ENCODE results near the gene FRMD5. TPM values are rescaled to one million over a fixed set of nuclear protein-coding genes. Genes with fewer than 3 reads are reported as not detected.
A peak's percentile ranks its signal among the peaks of the same experiment; 100 is the strongest.
"Not testable (repeated sequence)": the region's sequence is repeated elsewhere in the genome, so short reads cannot be mapped to it uniquely, and the experiment has no call there.

Gene FRMD5
- total RNA-seq, 1 donor from 2014 or later, result 43.0 TPM

DNA sequence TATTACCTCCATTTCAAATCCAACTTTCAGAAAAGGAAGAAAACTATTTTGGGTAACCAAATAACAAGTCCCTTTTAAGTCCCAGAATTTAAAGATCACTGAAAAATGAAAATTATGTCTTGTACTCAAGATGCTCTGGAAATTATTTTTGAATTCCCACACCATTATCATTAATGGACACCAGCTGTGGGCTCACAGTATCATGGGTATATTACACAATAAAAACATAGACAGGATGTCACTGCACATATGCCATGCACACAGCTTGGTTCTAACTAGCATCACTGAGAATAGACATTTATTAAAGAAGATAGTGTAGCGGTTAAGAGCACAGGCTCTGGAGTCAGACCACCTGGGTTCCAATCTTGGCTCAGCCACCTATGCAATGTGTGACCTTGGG, 130.4 kb downstream of the FRMD5 start:
- DNase-seq (ENCODE audit: missing footprints), result no peak
- ATAC-seq, result no peak
- intact Hi-C loops (cut with DNase I), result loop anchor here (1.0 to 10.0 kb wide), 2 partner anchors 161 to 190 kb away; no protein-coding TSS in a partner anchor

DNA sequence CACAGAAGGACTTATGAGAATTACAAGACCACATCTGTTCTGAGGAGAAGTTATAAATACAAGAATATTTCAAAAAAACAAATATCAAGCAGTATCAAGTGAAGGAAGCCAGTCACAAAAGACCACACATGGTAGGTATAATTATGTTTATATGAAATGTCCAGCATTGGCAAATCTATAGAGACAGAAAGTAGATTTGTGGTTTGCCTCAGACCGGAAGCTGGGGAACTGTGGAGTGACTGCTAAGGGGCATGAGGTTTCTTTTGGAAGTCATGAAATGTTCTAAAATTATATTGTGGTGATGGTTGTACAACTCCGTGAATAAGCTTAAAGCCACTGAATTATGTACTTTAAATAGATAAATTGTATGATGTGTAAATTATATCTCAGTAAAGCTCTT, 136.9 kb downstream of the FRMD5 start:
- DNase-seq (ENCODE audit: missing footprints) (no peak), ATAC-seq (no peak)
- intact Hi-C loops (cut with DNase I), result no loop called here

DNA sequence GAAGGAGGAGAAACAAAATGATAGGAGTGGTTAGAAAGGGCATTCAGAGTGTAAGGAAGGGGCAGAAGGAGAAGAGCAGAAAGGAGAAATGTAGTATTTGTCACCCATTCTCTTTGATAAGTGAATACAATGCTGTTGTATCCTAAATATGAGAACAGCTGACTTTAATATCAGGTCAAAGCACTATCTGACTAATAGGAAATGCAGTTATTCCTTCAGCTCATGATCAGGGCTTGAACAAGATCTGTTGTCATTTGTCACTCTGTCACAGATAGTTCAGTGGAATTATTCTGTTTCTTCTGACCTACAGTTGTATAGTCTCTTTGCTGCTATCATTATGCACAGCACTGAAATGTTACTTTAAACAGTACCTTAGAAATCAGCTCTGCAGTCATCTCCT, 149.4 kb downstream of the FRMD5 start:
- DNase-seq (ENCODE audit: missing footprints), result no peak
- no peak for ATAC-seq
- intact Hi-C loops (cut with DNase I), result loop anchor here (10.0 kb wide), 1 partner anchor 59 kb away; no protein-coding TSS in a partner anchor

DNA sequence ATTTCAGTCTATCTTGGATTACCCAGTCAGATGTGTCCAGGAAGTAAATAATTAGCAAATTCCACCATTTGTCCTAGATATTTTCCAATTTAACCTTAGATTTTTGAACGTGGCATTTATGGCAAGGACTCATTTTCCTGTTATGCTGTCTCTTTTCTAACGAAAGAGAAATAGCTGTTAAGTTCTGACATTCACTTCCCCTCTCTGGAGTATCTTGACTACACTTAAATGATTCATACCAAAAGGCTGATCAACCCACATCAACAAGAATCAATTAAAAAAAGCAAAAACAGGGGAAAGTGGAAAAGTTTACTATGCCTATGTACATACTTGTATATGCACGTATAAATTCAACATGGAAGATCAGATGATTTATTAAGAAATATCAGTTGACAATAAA, 149.9 kb downstream of the FRMD5 start:
- ATAC-seq, result no peak
- intact Hi-C loops (cut with DNase I), result loop anchor here (10.0 kb wide), 1 partner anchor 60 kb away; no protein-coding TSS in a partner anchor

DNA sequence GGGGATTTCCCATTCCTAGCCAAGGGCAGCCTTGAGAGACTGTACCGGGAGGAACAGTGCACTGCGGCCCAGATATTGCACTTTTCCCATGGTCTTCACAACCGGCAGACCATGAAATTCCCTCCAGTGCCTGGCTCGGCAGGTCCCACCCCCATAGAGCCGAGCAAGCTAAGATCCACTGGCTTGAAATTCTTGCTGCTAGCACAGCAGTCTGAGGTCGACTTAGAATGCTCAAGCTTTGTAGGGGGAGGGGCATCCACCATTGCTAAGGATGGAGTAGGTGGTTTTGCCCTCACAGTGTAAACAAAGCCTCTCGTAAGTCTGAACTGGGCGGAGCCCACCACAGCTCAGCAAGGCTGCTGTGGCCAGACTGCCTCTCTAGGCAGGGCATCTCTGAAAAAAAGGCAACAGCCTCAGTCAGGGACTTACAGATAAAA, 156.3 kb downstream of the FRMD5 start:
- intact Hi-C loops (cut with DNase I), result no loop called here
- DNase-seq (ENCODE audit: missing footprints), result no peak
- no peak for ATAC-seq

More for the DNA sequence above, 149.9 kb downstream of the FRMD5 start:
- DNase-seq (ENCODE audit: missing footprints), result no peak

DNA sequence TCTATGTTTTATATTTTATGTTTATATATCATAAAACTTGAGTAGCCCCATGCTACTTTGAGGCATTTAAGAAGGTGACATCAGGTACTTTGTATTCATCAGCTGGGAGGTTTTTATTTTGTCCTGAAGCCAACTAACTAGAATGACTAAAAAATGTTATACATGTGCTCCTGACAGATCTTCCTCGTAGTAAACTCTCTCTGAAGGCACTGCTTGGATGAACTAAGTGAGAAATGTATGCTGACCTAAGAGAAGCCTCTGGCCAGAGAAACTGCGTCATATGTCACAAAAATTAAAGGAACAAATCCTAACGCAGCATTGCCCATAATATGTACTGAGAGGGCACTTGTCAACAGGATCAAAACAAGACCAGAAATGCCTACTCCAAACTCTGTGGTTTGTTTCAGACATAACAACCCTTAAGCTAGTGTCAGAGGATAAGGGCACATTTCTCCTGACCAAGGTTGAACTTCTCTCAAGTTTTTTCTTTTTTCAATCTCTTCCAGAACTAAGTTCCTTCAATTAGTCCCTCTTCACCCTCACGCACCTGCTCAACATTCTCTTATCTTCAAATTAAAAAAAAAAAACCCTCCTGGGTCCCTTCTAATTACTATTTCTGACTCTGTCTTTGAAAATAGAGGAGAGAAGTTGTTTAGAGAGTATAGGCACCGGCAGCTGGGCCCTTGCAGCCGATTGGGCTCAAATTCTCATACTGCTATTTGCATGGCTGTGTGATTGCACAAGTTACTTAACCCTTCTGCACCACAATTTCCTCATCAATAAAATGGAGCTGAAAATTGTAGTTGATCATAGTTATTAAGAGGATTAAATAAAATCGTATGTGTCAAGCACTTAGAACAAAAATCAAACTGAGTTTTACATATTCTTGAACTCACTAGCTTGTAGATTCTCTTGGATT, 159.0 kb downstream of the FRMD5 start:
- intact Hi-C loops (cut with DNase I), result no loop called here
- ATAC-seq (no peak), DNase-seq (ENCODE audit: missing footprints) (no peak)

DNA sequence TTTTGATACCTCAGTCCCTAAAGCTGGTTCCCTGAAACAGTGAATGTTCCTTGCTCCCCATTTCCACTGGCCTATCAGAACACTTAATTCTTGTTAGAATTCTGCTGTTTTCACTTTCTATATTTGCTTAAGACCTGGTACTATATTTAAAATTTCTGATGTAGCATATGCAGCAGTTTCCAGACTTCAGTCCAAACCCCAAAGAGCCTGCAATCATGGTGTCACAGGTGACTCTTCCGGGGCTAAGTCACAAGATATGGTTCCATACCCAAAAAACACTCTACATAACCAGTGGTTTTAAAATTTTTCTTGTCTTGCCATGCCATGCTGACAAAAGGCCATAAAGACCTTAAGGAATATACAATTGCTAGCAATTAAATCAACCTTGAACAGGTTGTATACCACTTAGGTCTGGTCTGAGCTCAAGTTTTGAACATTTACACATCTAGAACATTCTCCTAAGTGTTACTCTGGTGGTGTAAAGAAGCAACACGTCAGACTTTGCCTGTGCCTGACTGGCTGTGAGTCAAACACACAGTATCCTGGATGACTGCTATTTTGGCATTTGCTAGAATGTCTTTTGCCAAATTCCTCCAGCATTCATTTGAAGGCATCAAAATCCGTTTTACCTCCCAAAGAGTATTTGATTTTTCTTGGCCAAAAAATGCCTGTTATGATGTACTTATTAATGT, 160.0 kb downstream of the FRMD5 start:
- DNase-seq (ENCODE audit: missing footprints) (no peak), ATAC-seq (peak; percentile 73)
- intact Hi-C loops (cut with DNase I), result no loop called here

DNA sequence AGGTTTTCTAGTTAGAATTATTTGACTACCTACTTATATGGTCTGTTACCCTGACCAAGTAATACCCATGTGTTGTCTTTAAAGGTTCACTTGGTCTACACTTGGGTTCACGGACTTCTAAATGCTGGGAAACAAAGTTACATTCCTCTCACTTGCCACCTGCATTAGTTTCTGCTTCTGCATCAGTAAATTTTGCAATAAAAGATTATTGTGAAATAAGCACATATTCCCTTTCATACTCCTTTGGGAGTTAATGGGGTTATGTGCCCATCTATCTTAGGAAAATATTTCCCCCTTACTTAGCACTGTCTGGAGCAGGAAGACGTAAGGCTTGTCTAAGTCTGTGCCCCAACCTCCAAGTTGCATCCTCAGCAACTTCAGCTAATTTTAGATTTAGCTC, 160.7 kb downstream of the FRMD5 start:
- ATAC-seq (no peak), DNase-seq (ENCODE audit: missing footprints) (no peak)
- intact Hi-C loops (cut with DNase I), result no loop called here

DNA sequence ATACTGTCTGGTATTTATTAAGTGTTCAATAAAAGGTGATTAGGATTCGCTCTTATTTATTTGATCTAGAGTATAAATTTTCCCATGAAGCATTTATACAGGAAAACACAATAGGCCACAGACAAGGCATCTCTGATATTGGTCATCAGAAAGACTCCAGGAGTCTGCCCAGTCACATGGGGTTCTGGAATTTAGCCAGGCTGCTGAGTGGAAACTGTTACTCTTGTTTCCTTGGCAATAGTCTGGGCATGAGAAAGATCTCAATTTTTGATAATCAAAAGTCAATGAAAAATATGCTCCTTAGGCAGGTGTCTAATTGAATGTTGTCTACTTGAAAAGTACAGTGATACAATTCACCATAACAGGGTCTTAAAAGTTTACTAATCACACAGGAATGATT, 161.2 kb downstream of the FRMD5 start:
- ATAC-seq, result no peak
- DNase-seq (ENCODE audit: missing footprints), result no peak
- intact Hi-C loops (cut with DNase I), result no loop called here

DNA sequence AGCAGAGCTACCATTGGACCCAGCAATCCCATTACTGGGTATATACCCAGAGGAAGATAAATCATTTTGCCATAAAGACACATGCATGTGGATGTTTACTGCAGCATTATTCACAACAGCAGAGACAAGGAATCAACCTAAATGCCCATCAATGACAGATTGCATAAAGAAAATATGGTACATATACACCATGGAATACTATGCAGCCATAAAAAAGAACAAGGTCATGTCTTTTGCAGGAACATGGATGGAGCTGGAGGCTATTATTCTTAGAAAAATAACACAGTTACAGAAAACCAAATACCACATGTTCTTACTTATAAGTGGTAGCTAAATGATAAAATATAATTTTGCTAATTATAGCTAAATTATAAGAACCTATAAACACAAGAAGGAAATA, 162.3 kb downstream of the FRMD5 start:
- DNase-seq (ENCODE audit: missing footprints); intact Hi-C loops (cut with DNase I); ATAC-seq: not testable (repeated sequence)

DNA sequence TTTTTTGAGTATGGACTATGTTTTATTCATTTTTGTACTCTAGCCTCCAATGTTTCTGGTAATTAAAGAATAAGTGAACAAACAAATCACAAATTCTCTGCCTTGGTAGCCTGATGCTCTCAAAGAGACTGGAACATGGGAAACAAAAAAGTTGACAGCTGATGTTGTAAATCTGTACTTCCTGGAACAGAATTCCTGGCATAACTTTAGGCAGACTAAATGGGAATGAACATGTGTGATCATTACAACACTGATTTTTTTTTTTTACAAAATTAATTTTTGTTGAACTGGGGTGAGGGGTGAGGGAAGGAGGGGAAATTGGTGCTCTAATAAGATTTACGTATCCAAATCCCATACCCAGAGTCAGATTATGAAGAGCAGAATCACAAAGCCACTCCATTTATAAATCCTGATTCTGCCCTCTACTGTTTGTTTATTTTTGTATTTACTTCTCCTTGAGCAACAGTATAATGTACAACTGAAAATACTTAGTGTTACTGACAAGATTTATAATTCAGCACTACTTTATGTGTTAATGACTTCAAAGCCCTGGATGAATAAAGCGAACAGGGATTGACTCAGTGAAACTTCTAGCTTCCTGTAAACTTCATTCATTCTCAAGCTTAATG, 165.0 kb downstream of the FRMD5 start:
- ATAC-seq (peak; percentile 28), DNase-seq (ENCODE audit: missing footprints) (no peak)
- intact Hi-C loops (cut with DNase I), result no loop called here

DNA sequence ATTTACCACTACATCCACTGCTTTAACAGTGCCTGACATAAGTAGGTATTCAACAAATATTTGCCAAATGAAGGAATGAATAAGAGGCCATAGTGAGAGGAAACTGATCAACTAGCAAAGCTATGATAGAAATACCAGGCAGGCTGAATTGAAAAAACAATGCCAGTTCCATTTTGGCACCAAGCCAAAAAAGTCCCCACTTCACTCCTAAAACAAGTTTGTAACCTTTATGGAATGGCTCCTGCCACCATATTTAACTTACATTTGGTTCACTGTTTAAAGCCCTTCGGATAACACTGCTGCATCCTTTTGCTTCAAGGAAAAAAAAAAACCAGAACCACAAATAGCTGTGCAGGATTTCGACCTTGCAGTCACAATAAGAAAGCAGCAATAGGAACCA, 166.1 kb downstream of the FRMD5 start:
- no peak for DNase-seq (ENCODE audit: missing footprints)
- no peak for ATAC-seq
- intact Hi-C loops (cut with DNase I), result no loop called here

DNA sequence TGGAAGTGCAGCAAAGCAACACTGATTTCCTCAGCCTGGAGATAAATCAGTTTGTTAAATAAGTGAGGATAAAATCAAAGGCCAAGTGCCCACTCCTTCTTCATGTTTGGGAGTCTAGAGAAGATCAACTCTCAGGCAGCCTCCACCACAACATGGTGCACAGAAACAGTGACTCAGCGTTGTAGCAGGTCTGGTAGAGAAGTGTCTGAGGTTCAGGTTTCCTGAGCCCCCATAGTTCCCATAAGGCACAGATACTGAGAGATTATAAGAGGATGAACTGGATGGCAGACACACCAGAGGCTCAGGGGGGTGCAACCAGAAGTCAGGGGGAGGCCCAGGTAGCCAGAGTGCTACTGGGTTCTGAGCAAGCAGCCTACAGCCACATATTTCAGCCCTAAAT, 166.7 kb downstream of the FRMD5 start:
- no peak for DNase-seq (ENCODE audit: missing footprints)
- ATAC-seq, result no peak
- intact Hi-C loops (cut with DNase I), result no loop called here

DNA sequence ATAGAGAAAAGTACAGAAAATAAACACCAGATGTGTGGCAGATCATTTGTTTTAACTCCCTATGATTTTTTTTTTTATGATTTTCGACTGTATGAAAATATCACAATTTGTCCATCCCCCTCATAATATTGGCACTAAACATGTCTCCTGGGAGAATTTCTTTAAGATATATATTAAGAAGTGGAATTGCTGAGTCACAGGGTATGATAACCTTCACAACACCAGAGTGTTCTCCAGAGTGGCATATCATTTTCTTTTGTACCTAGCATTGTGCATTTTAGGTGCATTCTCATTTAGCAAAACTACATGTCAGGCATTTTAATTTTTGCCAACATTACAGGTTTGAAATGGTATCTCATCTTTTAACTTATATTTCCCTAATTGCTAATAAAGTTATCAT, 170.9 kb downstream of the FRMD5 start:
- intact Hi-C loops (cut with DNase I), result no loop called here
- DNase-seq (ENCODE audit: missing footprints) (no peak), ATAC-seq (no peak)

DNA sequence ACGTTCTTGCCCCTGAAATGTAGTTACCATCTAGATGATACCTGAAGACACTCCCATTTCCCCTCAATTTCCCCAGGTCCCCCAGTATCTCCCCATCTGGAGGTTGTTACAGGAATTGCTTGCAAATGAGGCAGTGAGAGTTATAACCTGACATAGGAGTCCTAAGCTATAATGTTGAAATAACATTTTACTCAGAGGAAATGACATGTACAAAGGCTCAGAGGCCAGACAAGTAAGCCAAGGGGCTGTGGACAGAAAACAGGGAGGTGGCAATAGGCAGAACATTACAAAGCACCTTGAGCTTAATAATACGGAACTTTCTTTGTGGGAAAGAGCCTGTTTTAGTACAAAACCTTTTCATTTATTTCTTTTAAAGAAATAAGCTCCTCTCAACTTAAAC, 171.9 kb downstream of the FRMD5 start:
- intact Hi-C loops (cut with DNase I), result no loop called here

DNA sequence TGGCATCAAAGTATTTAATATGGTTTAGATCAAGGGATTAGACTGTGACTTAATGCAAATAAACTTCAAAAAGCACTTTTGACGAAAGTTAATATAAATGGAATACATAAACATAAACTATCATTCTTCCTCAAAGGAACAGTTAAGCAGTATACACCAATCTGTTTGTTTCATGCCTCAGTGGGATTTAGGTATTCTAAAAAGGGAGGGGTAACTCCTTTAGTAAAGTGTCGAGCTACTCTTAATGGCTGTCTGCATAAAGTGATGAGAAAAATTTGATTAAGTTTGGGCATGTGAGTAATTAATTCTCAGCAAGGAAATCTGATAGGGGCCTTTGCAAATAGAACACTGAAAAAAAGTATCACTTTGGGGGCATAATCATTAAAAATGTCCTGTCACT, 176.9 kb downstream of the FRMD5 start:
- DNase-seq (ENCODE audit: missing footprints) (no peak), ATAC-seq (no peak)
- intact Hi-C loops (cut with DNase I), result no loop called here

More for the DNA sequence above, 171.9 kb downstream of the FRMD5 start:
- no peak for ATAC-seq
- no peak for DNase-seq (ENCODE audit: missing footprints)

DNA sequence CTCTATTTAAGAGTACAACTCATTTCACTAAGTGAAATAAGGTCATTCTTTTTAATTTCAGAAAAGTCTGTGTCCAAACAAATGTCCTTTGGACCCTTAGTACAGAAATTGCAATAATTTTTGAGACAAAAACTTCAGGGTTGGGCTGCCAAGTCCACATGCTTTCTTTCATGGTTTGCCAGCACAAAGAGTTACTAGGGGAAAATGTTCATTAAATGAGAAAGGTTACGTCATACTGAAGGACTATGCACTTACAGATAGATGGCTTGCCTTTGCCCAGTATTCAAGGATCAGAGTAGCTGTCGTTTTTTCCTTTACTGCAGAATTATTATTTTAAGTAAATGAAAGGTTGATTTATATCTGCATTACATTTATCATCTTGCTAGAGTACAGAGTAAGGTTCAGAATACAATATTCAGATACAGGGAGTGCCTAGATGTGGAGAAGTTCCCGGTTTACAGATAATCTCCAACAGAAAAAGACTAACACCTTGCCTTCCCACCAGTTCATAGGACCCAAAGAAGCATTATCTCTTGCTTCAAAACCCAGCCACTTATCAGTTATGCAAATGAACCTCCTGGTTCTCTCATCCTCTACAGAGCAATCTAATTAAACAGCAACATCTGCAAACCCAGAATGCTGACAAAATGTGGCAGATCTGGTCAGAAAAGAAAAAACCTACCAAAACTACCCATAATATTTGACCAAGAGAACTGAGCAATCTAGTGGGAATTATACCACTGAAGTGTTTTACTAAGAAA, 179.3 kb downstream of the FRMD5 start:
- intact Hi-C loops (cut with DNase I), result no loop called here
- no peak for DNase-seq (ENCODE audit: missing footprints)
- no peak for ATAC-seq

DNA sequence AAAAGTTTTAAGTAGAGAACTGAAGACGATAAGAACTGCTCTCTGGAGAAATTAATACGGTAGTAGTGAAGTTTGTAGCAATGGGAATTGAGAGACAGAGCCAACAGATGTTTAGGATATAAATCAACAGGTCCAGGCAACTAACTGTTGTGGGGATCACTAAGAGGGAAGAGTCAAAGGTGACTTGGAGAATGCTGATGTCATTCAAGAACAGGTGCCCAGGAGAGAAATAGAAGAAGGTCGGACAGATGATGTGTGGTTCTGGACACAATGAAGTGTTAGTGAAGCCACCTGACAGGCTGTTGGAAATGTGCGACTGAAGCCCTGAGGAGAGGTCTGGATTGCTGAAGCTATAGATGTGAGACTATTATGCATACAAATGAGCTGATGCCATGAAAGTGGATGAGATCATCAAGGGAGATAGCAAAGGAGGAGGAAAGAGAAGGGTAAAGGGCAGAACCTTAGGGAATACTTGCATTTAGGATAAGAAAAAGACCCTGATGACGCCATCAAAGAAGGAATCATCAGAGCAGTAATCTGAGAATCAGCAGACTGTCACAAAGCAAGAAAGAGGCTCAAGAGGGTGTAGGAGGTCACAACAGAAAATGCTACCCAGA, 183.7 kb downstream of the FRMD5 start:
- intact Hi-C loops (cut with DNase I), result no loop called here
- no peak for ATAC-seq
- DNase-seq (ENCODE audit: missing footprints), result no peak

All from Right ventricle myocardium inferior (tissue), 1 donor.